C4-2B (cell line): ENCODE data around the gene LCK.

Experiments used
- H3K27ac ChIP-seq: fragments of 450-650 bp; 2 replicates; pipeline ENCODE4 v1.5.1; 2017
- ZFX ChIP-seq: fragments of 450-650 bp; IDR thresholded peaks from 2 replicates; pipeline ENCODE4 v1.6.1; 2017
- TF ChIP-seq, protein P1 (sequence below): fragments of 450-650 bp; conservative IDR thresholded peaks from 2 replicates; pipeline ENCODE4 v1.5.1; 2017; ENCODE audit warnings: mild to moderate bottlenecking

The LCK gene

DNA sequence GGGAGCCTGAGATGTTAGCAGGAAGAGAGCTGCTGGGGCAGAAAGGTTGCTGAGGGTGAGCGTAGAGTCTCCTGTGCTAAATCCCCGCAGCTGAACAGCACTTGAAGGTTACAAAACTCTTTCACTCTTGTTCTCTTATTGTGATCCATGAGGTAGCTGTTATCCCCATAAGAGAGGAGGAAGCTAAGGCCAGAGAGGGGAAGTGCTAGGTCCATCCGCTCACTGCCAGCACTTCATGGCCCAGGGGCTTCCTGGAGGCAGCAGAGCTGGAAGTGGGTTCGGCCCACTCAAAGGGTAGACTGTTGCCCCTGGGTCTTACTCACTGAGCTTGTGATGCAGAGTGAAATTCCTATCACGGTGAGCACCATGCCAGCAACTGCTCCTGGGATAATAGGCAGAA is 34.5 kb upstream of the LCK start:
- TF ChIP-seq, protein P1, sequence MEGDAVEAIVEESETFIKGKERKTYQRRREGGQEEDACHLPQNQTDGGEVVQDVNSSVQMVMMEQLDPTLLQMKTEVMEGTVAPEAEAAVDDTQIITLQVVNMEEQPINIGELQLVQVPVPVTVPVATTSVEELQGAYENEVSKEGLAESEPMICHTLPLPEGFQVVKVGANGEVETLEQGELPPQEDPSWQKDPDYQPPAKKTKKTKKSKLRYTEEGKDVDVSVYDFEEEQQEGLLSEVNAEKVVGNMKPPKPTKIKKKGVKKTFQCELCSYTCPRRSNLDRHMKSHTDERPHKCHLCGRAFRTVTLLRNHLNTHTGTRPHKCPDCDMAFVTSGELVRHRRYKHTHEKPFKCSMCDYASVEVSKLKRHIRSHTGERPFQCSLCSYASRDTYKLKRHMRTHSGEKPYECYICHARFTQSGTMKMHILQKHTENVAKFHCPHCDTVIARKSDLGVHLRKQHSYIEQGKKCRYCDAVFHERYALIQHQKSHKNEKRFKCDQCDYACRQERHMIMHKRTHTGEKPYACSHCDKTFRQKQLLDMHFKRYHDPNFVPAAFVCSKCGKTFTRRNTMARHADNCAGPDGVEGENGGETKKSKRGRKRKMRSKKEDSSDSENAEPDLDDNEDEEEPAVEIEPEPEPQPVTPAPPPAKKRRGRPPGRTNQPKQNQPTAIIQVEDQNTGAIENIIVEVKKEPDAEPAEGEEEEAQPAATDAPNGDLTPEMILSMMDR, result no peak
- no peak for TF ChIP-seq ZFX
- no peak overlapping the region for H3K27ac ChIP-seq

DNA sequence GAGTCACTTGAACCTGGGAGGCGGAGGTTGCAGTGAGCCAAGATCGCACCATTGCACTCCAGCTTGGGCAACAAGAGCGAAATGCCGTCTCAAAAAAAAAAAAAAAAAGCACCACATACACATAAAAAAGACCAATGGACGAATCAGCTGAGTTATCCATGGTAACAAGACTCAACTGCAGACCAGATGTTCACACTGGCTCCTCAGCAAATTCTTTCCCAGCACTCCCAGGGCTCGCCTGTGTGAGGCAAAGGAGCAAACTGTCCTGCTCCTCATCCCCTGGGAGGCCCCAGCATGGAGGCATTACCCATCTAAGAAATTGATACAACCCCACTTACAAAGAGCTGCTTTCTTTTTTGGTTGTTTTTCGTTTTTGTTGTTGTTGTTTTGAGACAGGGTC is 32.0 kb upstream of the LCK start:
- no peak overlapping the region for H3K27ac ChIP-seq

DNA sequence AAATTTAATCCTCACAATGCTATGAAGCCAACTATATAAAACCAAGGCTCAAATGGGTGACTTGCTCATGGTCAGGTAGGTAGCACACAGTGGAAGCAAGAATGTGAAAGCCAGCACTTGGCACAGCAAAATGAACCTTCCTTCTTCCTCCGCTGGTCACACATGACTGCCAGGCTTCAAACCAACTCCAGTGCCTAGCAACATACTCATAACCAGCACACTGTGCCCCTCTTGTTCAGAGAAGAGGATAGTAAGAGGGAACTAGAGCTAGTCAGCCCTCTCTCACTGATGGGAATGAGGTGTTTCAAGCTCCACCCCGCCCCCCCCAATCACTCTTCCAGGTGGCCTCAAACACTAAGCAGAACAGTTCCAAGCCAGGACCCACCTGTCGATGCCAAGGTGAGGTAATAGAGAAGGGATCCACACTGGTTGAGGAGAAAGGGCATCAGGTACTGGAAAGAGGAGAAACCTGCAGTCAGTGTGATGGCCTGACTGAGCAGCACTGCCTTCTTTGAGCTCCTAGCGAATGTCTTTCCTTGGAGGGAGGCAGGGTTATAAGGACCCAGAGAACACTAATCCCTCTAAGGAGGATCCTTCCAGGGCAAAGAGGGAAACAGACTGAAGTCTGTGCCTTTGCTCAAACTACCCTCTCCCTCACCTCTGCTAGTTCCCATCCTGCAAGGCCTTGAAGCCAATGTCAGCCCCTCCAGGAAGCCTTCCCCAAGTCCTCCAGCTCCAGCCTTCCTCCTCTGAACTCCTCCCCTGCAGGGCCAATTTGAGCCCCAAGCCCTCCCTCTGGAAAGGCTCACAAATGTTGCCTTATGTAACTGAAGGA is 30.1 kb upstream of the LCK start:
- TF ChIP-seq ZFX, result no peak
- TF ChIP-seq, protein P1, result no peak
- peak overlapping the region; percentile 88; the same call in 1 of the 2 replicates for H3K27ac ChIP-seq

More for the DNA sequence above, 32.0 kb upstream of the LCK start:
- TF ChIP-seq, protein P1, result no peak
- no peak for TF ChIP-seq ZFX

GRCh38 chr1:32221581-32221979 is 29.5 kb upstream of the LCK start:
- peak overlapping the region; percentile 88 for H3K27ac ChIP-seq
- no peak for TF ChIP-seq ZFX
- TF ChIP-seq, protein P1, result no peak

- H3K27ac ChIP-seq, result peak within 1 kb of the TSS; percentile 88
- peak; percentile 80; the same call in 1 of the 2 replicates for TF ChIP-seq ZFX
- TF ChIP-seq, protein P1, result no peak
Measured at GRCh38 chr1:32221980-32222755, 28.9 kb upstream of the LCK start, which contains the start of the genes EIF3I and TMEM234. Gene EIF3I, plus strand, starts transcription at chr1:32222407. Its CDS starts 35 bp downstream, at chr1:32222442. Gene TMEM234, minus strand, starts transcription at chr1:32222353. Its CDS starts 31 bp downstream, at chr1:32222322.

- no peak for TF ChIP-seq ZFX
- TF ChIP-seq, protein P1, result no peak
- peak overlapping the region; percentile 88 for H3K27ac ChIP-seq
Measured at GRCh38 chr1:32223683-32224082, 27.4 kb upstream of the LCK start.

DNA sequence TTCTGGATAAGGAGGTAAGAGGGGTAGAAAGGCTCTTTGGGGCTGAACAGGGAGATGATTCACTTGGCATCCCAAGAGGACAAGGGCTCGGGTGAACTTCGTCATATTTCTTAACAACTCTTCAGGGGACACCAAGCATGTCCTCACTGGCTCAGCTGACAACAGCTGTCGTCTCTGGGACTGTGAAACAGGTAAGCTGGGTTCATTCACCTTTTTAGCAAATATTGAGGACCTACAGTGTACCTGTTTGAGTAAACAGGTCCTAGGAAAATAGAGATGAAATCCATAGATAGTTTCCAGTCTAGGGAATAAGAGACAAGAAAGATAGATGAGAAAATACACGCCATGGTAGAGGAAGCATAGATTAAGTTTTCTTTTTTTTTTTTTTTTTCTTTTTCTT is 26.8 kb upstream of the LCK start:
- peak overlapping the region; percentile 88 for H3K27ac ChIP-seq
- TF ChIP-seq ZFX, result no peak
- TF ChIP-seq, protein P1, result no peak
